Suprapubic skin (tissue), 4 donors: Measurements from ENCODE around the gene ERN2. TPM values are rescaled to one million over a fixed set of nuclear protein-coding genes. Genes with fewer than 3 reads are reported as not detected.
"Not testable (repeated sequence)": the region's sequence is repeated elsewhere in the genome, so short reads cannot be mapped to it uniquely, and the experiment has no call there.

Source experiments
- DNase-seq, 2 donors: peaks; one replicate each; pipeline ENCODE4 v3.0.0-alpha.2; 2019; ENCODE audit warnings: low spot score in 2 of 2
- H3K27ac ChIP-seq: fragments of 200-600 bp; sonication (generic); one replicate; pipeline ENCODE4 v1.5.1; 2019
- H3K27me3 ChIP-seq: fragments of 200-600 bp; sonication (generic); one replicate; pipeline ENCODE4 v1.5.1; 2019
- H3K36me3 ChIP-seq: fragments of 200-600 bp; sonication (generic); one replicate; pipeline ENCODE4 v1.5.1; 2019
- H3K4me1 ChIP-seq: fragments of 200-600 bp; sonication (generic); one replicate; pipeline ENCODE4 v1.5.1; 2019
- H3K4me3 ChIP-seq: fragments of 200-600 bp; sonication (generic); one replicate; pipeline ENCODE4 v1.5.1; 2019; ENCODE audit warnings: mild to moderate bottlenecking
- H3K9me3 ChIP-seq: fragments of 200-600 bp; sonication (generic); one replicate; pipeline ENCODE4 v1.5.1; 2019
- CTCF ChIP-seq, 2 donors: fragments of 200-600 bp in 1 of 2; fragments of 450-650 bp in 1 of 2; sonication (generic) in 1 of 2; IDR thresholded peaks; one replicate each; pipeline ENCODE4 v1.5.1; 2016 to 2019; ENCODE audit warnings: antibody characterized with exemption in 2 of 2, mild to moderate bottlenecking in 1 of 2, moderate library complexity in 1 of 2
- EP300 ChIP-seq: sonication (generic); formaldehyde crosslinking; IDR thresholded peaks from one replicate; pipeline ENCODE4 v1.6.1; 2017; ENCODE audit warnings: antibody characterized with exemption
- POLR2A ChIP-seq, 2 donors: fragments of 450-650 bp; IDR thresholded peaks; one replicate each; pipeline ENCODE4 v1.6.1; 2017; ENCODE audit warnings: antibody characterized with exemption in 2 of 2, mild to moderate bottlenecking in 2 of 2, moderate library complexity in 2 of 2
- POLR2AphosphoS5 ChIP-seq, 3 donors: sonication (generic); formaldehyde crosslinking; IDR thresholded peaks; one replicate each; pipeline ENCODE4 v1.6.1; 2017; ENCODE audit warnings: antibody characterized with exemption in 3 of 3
- WGBS: methylation state at CpG from one replicate; pipeline ENCODE4 v1.1.5; 2018; 5-methylcytosine and 5-hydroxymethylcytosine counted together
- total RNA-seq, 4 donors: library from RNA; depleted of rRNA; stranded (reverse); fragments of >200 nt; gene quantifications; one replicate each; pipeline ENCODE4 v1.1.0, GENCODE V29; 2016

ERN2 gene
- total RNA-seq, 4 donors from 2014 or later: 0.32 to 2.8 (median 0.79) TPM

GRCh38 chr16:23728112-23728477 is 15.1 kb upstream of the ERN2 start:
- Histone ChIP-seq H3K9me3 (no peaks in the 10 kb centered on the region), H3K27ac (no peak overlapping the region), H3K4me1 (no peaks in the 10 kb centered on the region), H3K4me3 (no peak overlapping the region), H3K27me3 (peaks cover 4% of the 10 kb centered on the region), H3K36me3 (no peaks in the 10 kb centered on the region)
- WGBS: 66% methylated on average over 10 of the region's 10 CpGs
- DNase-seq: no peak
- TF ChIP-seq CTCF (IDR thresholded peaks at IDR 0.05): no peak
- TF ChIP-seq EP300: no peak

- no peak for TF ChIP-seq EP300
- TF ChIP-seq POLR2AphosphoS5 (IDR thresholded peaks at IDR 0.05): no peak
- TF ChIP-seq POLR2A (IDR thresholded peaks at IDR 0.05): no peak
- TF ChIP-seq CTCF (IDR thresholded peaks at IDR 0.05): no peak
- H3K27ac ChIP-seq: no peak overlapping the region
- WGBS: 84% methylated on average over 3 of the region's 3 CpGs
- no peak overlapping the region for H3K4me3 ChIP-seq
- H3K36me3 ChIP-seq: no peaks in the 10 kb centered on the region
- peaks cover 4% of the 10 kb centered on the region for H3K27me3 ChIP-seq
- peaks cover 5% of the 10 kb centered on the region for H3K9me3 ChIP-seq
- DNase-seq: no peak
- no peaks in the 10 kb centered on the region for H3K4me1 ChIP-seq
Measured at GRCh38 chr16:23726710-23727109, 13.7 kb upstream of the ERN2 start.

GRCh38 chr16:23724785-23725131 is 11.7 kb upstream of the ERN2 start:
- Histone ChIP-seq H3K4me1 (no peaks in the 10 kb centered on the region), H3K36me3 (no peaks in the 10 kb centered on the region), H3K27me3 (no peaks in the 10 kb centered on the region), H3K27ac (no peak overlapping the region), H3K9me3 (peaks cover 5% of the 10 kb centered on the region), H3K4me3 (no peak overlapping the region)
- 65% methylated on average over 3 of the region's 3 CpGs for WGBS
- no peak for DNase-seq
- TF ChIP-seq POLR2A (IDR thresholded peaks at IDR 0.05) (no peak), POLR2AphosphoS5 (IDR thresholded peaks at IDR 0.05) (no peak), EP300 (no peak), CTCF (IDR thresholded peaks at IDR 0.05) (no peak)

GRCh38 chr16:23724096-23724784 is 11.2 kb upstream of the ERN2 start:
- Histone ChIP-seq H3K27ac (no peak overlapping the region), H3K36me3 (no peaks in the 10 kb centered on the region), H3K4me3 (no peak overlapping the region), H3K4me1 (no peaks in the 10 kb centered on the region), H3K27me3 (no peaks in the 10 kb centered on the region), H3K9me3 (peaks cover 5% of the 10 kb centered on the region)
- DNase-seq: no peak
- WGBS: 80% methylated on average over 8 of the region's 8 CpGs
- TF ChIP-seq POLR2A (IDR thresholded peaks at IDR 0.05): no peak
- TF ChIP-seq EP300: no peak
- TF ChIP-seq POLR2AphosphoS5 (IDR thresholded peaks at IDR 0.05): no peak
- TF ChIP-seq CTCF (IDR thresholded peaks at IDR 0.05): no peak

GRCh38 chr16:23722613-23723240 is 9.7 kb upstream of the ERN2 start:
- not testable (repeated sequence) for DNase-seq, H3K9me3 ChIP-seq, H3K4me3 ChIP-seq, H3K27ac ChIP-seq, H3K27me3 ChIP-seq, H3K4me1 ChIP-seq, H3K36me3 ChIP-seq
- 80% methylated on average over 9 of the region's 9 CpGs for WGBS

GRCh38 chr16:23716484-23716883 is 3.5 kb upstream of the ERN2 start:
- Histone ChIP-seq H3K27ac (no peak overlapping the region), H3K36me3 (no peaks in the 10 kb centered on the region), H3K4me1 (peaks cover 3% of the 10 kb centered on the region), H3K4me3 (no peak overlapping the region), H3K9me3 (no peaks in the 10 kb centered on the region), H3K27me3 (peaks cover 30% of the 10 kb centered on the region)
- TF ChIP-seq POLR2AphosphoS5 (IDR thresholded peaks at IDR 0.05) (no peak), CTCF (IDR thresholded peaks at IDR 0.05) (no peak), POLR2A (IDR thresholded peaks at IDR 0.05) (no peak), EP300 (no peak)
- 85% methylated on average over 5 of the region's 5 CpGs for WGBS
- no peak for DNase-seq
